ENCODE data around the gene SLC9A6. TPM values are rescaled to one million over a fixed set of nuclear protein-coding genes. Genes with fewer than 3 reads are reported as not detected.

SLC9A6 gene
- total and polyA plus RNA-seq, 2 of the 13 experiments (the other 11 are each of a cell fraction or from before 2014, with no cell fraction given) = 3.9 to 8.0 TPM

DNA sequence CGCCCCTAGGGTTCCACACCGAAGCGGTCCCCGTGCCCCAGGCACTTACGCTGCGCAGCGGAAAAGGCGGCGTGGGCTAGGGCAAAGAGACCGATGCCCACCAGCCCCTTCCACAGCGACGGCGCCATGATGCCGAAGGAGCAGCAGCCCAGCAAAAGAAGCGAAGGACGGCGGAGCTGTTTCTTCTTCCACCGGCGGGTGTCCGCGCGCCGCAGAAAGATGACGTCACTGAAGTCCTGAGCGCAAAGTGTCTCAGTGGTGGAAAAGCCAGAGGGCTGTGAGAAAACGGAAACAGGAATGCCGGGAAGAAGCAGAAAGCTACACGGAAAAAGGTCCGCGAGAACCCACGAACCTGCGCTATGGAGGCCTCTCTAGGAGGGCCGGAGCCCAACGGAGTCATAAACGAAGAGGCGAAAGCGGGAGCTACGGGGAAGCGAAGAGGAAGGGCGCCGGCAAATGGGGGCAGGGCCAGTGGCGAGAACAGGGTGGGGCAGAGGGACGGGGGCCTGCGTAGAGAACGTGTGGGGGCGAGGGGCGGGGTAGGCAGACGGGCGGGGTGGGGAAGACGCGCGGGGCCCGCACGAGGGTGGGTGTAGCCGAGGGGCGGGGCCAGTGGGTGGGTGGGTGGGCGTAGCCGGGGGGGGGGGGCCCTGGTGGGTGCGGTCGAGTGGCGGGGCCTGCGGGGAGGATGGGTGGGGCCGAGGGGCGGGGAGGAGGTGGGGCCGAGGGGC, 11.5 kb upstream of the SLC9A6 start, which contains the start of gene MMGT1 (continued):
- TF ChIP-seq ZFP37 (CRISPR knock-in tag; IDR thresholded peaks at IDR 0.05; ENCODE audit: borderline replicate concordance) = no peak
- no peak for TF ChIP-seq TSC22D2 (CRISPR knock-in tag; IDR thresholded peaks at IDR 0.05; ENCODE audit: borderline replicate concordance)
- no peak for TF ChIP-seq IKZF4 (CRISPR knock-in tag; IDR thresholded peaks at IDR 0.05; ENCODE audit: borderline replicate concordance, low read depth, not compliant biosample characterization)
- peak; percentile 34; the same call in 1 of the 2 replicates for TF ChIP-seq NFYC (CRISPR knock-in tag; IDR thresholded peaks at IDR 0.05)
- TF ChIP-seq SP1 (IDR thresholded peaks at IDR 0.05) = no peak
- TF ChIP-seq SP1 (CRISPR knock-in tag; IDR thresholded peaks at IDR 0.05) = no peak
- peak; percentile 37; the same call in 1 of the 2 replicates for TF ChIP-seq IRF2 (CRISPR knock-in tag; IDR thresholded peaks at IDR 0.05)
- no peak for TF ChIP-seq TEAD3 (CRISPR knock-in tag; optimal IDR thresholded peaks at IDR 0.05; ENCODE audit: borderline replicate concordance)
- 0 out of 2 replicates have a peak, but pooled peaks have one; percentile 14 for TF ChIP-seq GABPA (IDR thresholded peaks at IDR 0.05; ENCODE audit: low read depth, low read length)
- TF ChIP-seq GABPA (CRISPR knock-in tag; IDR thresholded peaks at IDR 0.05; ENCODE audit: low read depth) = peak; percentile 70
- peak; percentile 39; the same call in 1 of the 2 replicates for TF ChIP-seq NR2C2 (CRISPR knock-in tag; IDR thresholded peaks at IDR 0.05; ENCODE audit: borderline replicate concordance)
- TF ChIP-seq GABPB1 (CRISPR knock-in tag; IDR thresholded peaks at IDR 0.05) = peak; percentile 71
- no peak for TF ChIP-seq HNRNPL (IDR thresholded peaks at IDR 0.05; ENCODE audit: low read depth, low read length)
- TF ChIP-seq KMT2B (CRISPR knock-in tag; IDR thresholded peaks at IDR 0.05) = peak; percentile 86
- TF ChIP-seq ATF7 (IDR thresholded peaks at IDR 0.05) = peak; percentile 99
- TF ChIP-seq ATF7 (CRISPR knock-in tag; IDR thresholded peaks at IDR 0.05) = peak; percentile 83; the same call in 1 of the 2 replicates
- TF ChIP-seq MZF1 (CRISPR knock-in tag; IDR thresholded peaks at IDR 0.05; ENCODE audit: borderline replicate concordance) = no peak
- peak; percentile 59; the same call in 1 of the 2 replicates for TF ChIP-seq KMT2A (CRISPR knock-in tag; IDR thresholded peaks at IDR 0.05)
- TF ChIP-seq BHLHE40 (IDR thresholded peaks at IDR 0.05; ENCODE audit: low read length) = no peak
- peak; percentile 80 for TF ChIP-seq KAT8 (CRISPR knock-in tag; IDR thresholded peaks at IDR 0.05)
- 0 out of 2 replicates have a peak, but pooled peaks have one; percentile 37 for TF ChIP-seq ZNF317 (CRISPR knock-in tag; IDR thresholded peaks at IDR 0.05)
- peak; percentile 92 for TF ChIP-seq GATAD1 (CRISPR knock-in tag; IDR thresholded peaks at IDR 0.05)
- TF ChIP-seq, protein P1, sequence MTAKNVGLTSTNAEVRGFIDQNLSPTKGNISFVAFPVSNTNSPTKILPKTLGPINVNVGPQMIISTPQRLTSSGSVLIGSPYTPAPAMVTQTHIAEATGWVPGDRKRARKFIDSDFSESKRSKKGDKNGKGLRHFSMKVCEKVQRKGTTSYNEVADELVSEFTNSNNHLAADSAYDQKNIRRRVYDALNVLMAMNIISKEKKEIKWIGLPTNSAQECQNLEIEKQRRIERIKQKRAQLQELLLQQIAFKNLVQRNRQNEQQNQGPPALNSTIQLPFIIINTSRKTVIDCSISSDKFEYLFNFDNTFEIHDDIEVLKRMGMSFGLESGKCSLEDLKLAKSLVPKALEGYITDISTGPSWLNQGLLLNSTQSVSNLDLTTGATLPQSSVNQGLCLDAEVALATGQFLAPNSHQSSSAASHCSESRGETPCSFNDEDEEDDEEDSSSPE (CRISPR knock-in tag; IDR thresholded peaks at IDR 0.05) = peak; percentile 17; the same call in 1 of the 2 replicates
- TF ChIP-seq, protein P2, sequence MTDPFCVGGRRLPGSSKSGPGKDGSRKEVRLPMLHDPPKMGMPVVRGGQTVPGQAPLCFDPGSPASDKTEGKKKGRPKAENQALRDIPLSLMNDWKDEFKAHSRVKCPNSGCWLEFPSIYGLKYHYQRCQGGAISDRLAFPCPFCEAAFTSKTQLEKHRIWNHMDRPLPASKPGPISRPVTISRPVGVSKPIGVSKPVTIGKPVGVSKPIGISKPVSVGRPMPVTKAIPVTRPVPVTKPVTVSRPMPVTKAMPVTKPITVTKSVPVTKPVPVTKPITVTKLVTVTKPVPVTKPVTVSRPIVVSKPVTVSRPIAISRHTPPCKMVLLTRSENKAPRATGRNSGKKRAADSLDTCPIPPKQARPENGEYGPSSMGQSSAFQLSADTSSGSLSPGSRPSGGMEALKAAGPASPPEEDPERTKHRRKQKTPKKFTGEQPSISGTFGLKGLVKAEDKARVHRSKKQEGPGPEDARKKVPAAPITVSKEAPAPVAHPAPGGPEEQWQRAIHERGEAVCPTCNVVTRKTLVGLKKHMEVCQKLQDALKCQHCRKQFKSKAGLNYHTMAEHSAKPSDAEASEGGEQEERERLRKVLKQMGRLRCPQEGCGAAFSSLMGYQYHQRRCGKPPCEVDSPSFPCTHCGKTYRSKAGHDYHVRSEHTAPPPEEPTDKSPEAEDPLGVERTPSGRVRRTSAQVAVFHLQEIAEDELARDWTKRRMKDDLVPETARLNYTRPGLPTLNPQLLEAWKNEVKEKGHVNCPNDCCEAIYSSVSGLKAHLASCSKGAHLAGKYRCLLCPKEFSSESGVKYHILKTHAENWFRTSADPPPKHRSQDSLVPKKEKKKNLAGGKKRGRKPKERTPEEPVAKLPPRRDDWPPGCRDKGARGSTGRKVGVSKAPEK (CRISPR knock-in tag; IDR thresholded peaks at IDR 0.05; ENCODE audit: borderline replicate concordance) = no peak
- TF ChIP-seq, protein P3, sequence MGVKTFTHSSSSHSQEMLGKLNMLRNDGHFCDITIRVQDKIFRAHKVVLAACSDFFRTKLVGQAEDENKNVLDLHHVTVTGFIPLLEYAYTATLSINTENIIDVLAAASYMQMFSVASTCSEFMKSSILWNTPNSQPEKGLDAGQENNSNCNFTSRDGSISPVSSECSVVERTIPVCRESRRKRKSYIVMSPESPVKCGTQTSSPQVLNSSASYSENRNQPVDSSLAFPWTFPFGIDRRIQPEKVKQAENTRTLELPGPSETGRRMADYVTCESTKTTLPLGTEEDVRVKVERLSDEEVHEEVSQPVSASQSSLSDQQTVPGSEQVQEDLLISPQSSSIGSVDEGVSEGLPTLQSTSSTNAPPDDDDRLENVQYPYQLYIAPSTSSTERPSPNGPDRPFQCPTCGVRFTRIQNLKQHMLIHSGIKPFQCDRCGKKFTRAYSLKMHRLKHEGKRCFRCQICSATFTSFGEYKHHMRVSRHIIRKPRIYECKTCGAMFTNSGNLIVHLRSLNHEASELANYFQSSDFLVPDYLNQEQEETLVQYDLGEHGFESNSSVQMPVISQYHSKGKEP (CRISPR knock-in tag; IDR thresholded peaks at IDR 0.05) = no peak
- peak; percentile 54 for TF ChIP-seq HOXA3 (CRISPR knock-in tag; IDR thresholded peaks at IDR 0.05)
- TF ChIP-seq FOSL2 (CRISPR knock-in tag; IDR thresholded peaks at IDR 0.05) = peak; percentile 24; the same call in 1 of the 2 replicates
